ENCODE data around the gene BTRC.

The BTRC gene

GRCh38 chr10:101444058-101444898, 90.3 kb downstream of the BTRC start:
- no peak for DNase-seq (ENCODE audit: low read depth)

GRCh38 chr10:101446071-101446470, 92.1 kb downstream of the BTRC start:
- no peak for DNase-seq (ENCODE audit: low read depth)

GRCh38 chr10:101446947-101447346, 93.0 kb downstream of the BTRC start:
- no peak for DNase-seq (ENCODE audit: low read depth)

GRCh38 chr10:101447477-101447876, 93.5 kb downstream of the BTRC start:
- no peak for DNase-seq (ENCODE audit: low read depth)

GRCh38 chr10:101450277-101451080, 96.5 kb downstream of the BTRC start:
- DNase-seq (ENCODE audit: low read depth) = no peak

GRCh38 chr10:101451261-101451660, 97.3 kb downstream of the BTRC start:
- no peak for DNase-seq (ENCODE audit: low read depth)

GRCh38 chr10:101451667-101452069, 97.7 kb downstream of the BTRC start:
- no peak for DNase-seq (ENCODE audit: low read depth)

- DNase-seq (ENCODE audit: low read depth) = no peak
These were observed 98.2 kb downstream of the BTRC start for GRCh38 chr10:101452176-101452575.

- no peak for DNase-seq (ENCODE audit: low read depth)
These were observed 98.6 kb downstream of the BTRC start for GRCh38 chr10:101452593-101452992.

GRCh38 chr10:101453318-101453717, 99.4 kb downstream of the BTRC start:
- no peak for DNase-seq (ENCODE audit: low read depth)

- no peak for DNase-seq (ENCODE audit: low read depth)
These were observed 100.1 kb downstream of the BTRC start for GRCh38 chr10:101453791-101454718.

- DNase-seq (ENCODE audit: low read depth) = no peak
These were observed 104.9 kb downstream of the BTRC start for GRCh38 chr10:101458869-101459268.

GRCh38 chr10:101464082-101464481, 110.1 kb downstream of the BTRC start:
- no peak for DNase-seq (ENCODE audit: low read depth)

GRCh38 chr10:101464599-101464998, 110.6 kb downstream of the BTRC start:
- no peak for DNase-seq (ENCODE audit: low read depth)

- no peak for DNase-seq (ENCODE audit: low read depth)
These were observed 112.3 kb downstream of the BTRC start for GRCh38 chr10:101466016-101466912.

GRCh38 chr10:101467286-101467770, 113.4 kb downstream of the BTRC start:
- DNase-seq (ENCODE audit: low read depth) = peak; percentile 4

GRCh38 chr10:101468159-101468558, 114.2 kb downstream of the BTRC start:
- DNase-seq (ENCODE audit: low read depth) = no peak

GRCh38 chr10:101476383-101476782, 122.4 kb downstream of the BTRC start:
- DNase-seq (ENCODE audit: low read depth) = no peak

- DNase-seq (ENCODE audit: low read depth) = no peak
These were observed 125.0 kb downstream of the BTRC start for GRCh38 chr10:101478956-101479355.

- no peak for DNase-seq (ENCODE audit: low read depth)
These were observed 127.3 kb downstream of the BTRC start for GRCh38 chr10:101481256-101481655.

GRCh38 chr10:101482568-101482967, 128.6 kb downstream of the BTRC start:
- no peak for DNase-seq (ENCODE audit: low read depth)
